ENCODE data around the gene NIM1K. TPM values are rescaled to one million over a fixed set of nuclear protein-coding genes. Genes with fewer than 3 reads are reported as not detected.

Gene NIM1K
- polyA plus RNA-seq, 3 donors, result 0.13 TPM; not detected in 2

DNA sequence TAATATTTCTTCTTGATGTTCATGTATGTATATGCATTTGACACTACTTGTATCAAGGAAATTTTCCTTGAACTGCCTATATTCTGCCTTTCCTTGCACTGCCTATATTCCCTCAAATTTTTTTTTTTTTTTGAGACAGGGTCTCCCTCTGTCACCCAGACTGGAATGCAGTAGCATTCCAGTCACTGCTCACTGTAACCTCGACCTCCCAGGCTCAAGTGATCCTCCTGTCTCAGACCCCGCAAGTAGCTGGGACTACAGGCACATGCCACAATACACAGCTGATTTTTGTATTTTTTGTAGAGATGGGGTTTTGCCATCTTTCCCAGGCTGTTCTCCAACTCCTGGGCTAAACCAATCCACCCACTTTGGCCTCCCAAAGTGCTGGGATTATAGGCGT is 117.1 kb downstream of the NIM1K start:
- Histone ChIP-seq H3K4me3 (replicated peaks in 1 of 3; ENCODE audit: low read depth in 2 of 3, low read length in 3 of 3) (no peak overlapping the region), H3K36me3 (replicated peaks in 1 of 2; ENCODE audit: control insufficient read depth in 1 of 2, insufficient read depth in 2 of 2, low read length in 2 of 2) (peaks cover 0 to 9% of the 10 kb centered on the region in 2 donors), H2AFZ (ENCODE audit: insufficient read depth, low read depth, low read length, poor library complexity, severe bottlenecking) (no peak overlapping the region), H3K27ac (ENCODE audit: low read depth in 1 of 2, low read length in 2 of 2) (no peak overlapping the region), H4K20me1 (ENCODE audit: insufficient read depth, low read length) (peaks cover 24% of the 10 kb centered on the region), H3K4me1 (ENCODE audit: control insufficient read depth in 1 of 2, insufficient read depth in 2 of 2, low read length in 2 of 2) (peaks cover 13 to 17% of the 10 kb centered on the region in 2 donors), H3K9ac (ENCODE audit: insufficient read depth, low read length, poor library complexity, severe bottlenecking) (no peak overlapping the region), H3K27me3 (ENCODE audit: control insufficient read depth in 2 of 2, insufficient read depth in 2 of 2, low read length in 2 of 2) (no peaks in the 10 kb centered on the region), H3K79me2 (ENCODE audit: insufficient read depth, low read length) (peaks cover 54% of the 10 kb centered on the region), H3K4me2 (replicated peaks; ENCODE audit: extremely low read depth, low read length, poor library complexity, severe bottlenecking) (no peak overlapping the region), H3K9me3 (replicated peaks in 1 of 2; ENCODE audit: control insufficient read depth in 1 of 2, insufficient read depth in 1 of 2, low read length in 2 of 2) (no peaks in the 10 kb centered on the region)
- no peak for DNase-seq
- no CpG with 5 or more reads among the region's 3 CpGs for WGBS (ENCODE audit: insufficient coverage)
- Mint-ChIP-seq H3K27ac (peak overlapping the region in 1 of 7 donors; percentile 55), H3K9me3 (peaks cover 0 to 5% (median 3%) of the 10 kb centered on the region in 7 donors), H3K27me3 (ENCODE audit: low read depth in 3 of 3) (peaks cover 0 to 2% (median 0%) of the 10 kb centered on the region in 3 donors), H3K36me3 (peaks cover 8% of the 10 kb centered on the region in 2 donors), H3K4me1 (peaks cover 20% of the 10 kb centered on the region), H3K4me3 (no peak overlapping the region)
- TF ChIP-seq, protein P1, sequence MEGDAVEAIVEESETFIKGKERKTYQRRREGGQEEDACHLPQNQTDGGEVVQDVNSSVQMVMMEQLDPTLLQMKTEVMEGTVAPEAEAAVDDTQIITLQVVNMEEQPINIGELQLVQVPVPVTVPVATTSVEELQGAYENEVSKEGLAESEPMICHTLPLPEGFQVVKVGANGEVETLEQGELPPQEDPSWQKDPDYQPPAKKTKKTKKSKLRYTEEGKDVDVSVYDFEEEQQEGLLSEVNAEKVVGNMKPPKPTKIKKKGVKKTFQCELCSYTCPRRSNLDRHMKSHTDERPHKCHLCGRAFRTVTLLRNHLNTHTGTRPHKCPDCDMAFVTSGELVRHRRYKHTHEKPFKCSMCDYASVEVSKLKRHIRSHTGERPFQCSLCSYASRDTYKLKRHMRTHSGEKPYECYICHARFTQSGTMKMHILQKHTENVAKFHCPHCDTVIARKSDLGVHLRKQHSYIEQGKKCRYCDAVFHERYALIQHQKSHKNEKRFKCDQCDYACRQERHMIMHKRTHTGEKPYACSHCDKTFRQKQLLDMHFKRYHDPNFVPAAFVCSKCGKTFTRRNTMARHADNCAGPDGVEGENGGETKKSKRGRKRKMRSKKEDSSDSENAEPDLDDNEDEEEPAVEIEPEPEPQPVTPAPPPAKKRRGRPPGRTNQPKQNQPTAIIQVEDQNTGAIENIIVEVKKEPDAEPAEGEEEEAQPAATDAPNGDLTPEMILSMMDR (IDR thresholded peaks at IDR 0.05), result no peak
- intact Hi-C loops (cut with micrococcal nuclease), result loop anchor here in 1 of 2 donors (10.0 kb wide), 1 partner anchor 104 kb away; no protein-coding TSS in a partner anchor

- H3K4me1 ChIP-seq (ENCODE audit: control insufficient read depth in 1 of 2, insufficient read depth in 2 of 2, low read length in 2 of 2), result peaks cover 13 to 18% of the 10 kb centered on the region in 2 donors
- Mint-ChIP-seq H3K36me3 (peaks cover 8% of the 10 kb centered on the region in 2 donors), H3K4me3 (no peak overlapping the region), H3K4me1 (peaks cover 20% of the 10 kb centered on the region), H3K9me3 (peaks cover 0 to 5% (median 3%) of the 10 kb centered on the region in 7 donors), H3K27me3 (ENCODE audit: low read depth in 3 of 3) (peaks cover 0 to 2% (median 1%) of the 10 kb centered on the region in 3 donors), H3K27ac (peak overlapping the region in 1 of 7 donors; percentile 55)
- H3K4me2 ChIP-seq (replicated peaks; ENCODE audit: extremely low read depth, low read length, poor library complexity, severe bottlenecking), result no peak overlapping the region
- intact Hi-C loops (cut with micrococcal nuclease), result loop anchor here (5.0 to 10.0 kb wide), 4 partner anchors 105 to 1395 kb away; partner anchors contain the start of gene TMEM267 (in 1 of the 2)
- H3K4me3 ChIP-seq (replicated peaks in 1 of 3; ENCODE audit: low read depth in 2 of 3, low read length in 3 of 3), result no peak overlapping the region
- H3K36me3 ChIP-seq (replicated peaks in 1 of 2; ENCODE audit: control insufficient read depth in 1 of 2, insufficient read depth in 2 of 2, low read length in 2 of 2), result peaks cover 0 to 9% of the 10 kb centered on the region in 2 donors
- H3K79me2 ChIP-seq (ENCODE audit: insufficient read depth, low read length), result peaks cover 54% of the 10 kb centered on the region
- H4K20me1 ChIP-seq (ENCODE audit: insufficient read depth, low read length), result peaks cover 24% of the 10 kb centered on the region
- H3K27ac ChIP-seq (ENCODE audit: low read depth in 1 of 2, low read length in 2 of 2), result no peak overlapping the region
- TF ChIP-seq, protein P1 (IDR thresholded peaks at IDR 0.05), result no peak
- no peaks in the 10 kb centered on the region for H3K27me3 ChIP-seq (ENCODE audit: control insufficient read depth in 2 of 2, insufficient read depth in 2 of 2, low read length in 2 of 2)
- H2AFZ ChIP-seq (ENCODE audit: insufficient read depth, low read depth, low read length, poor library complexity, severe bottlenecking), result no peak overlapping the region
- no peak for DNase-seq
- H3K9me3 ChIP-seq (replicated peaks in 1 of 2; ENCODE audit: control insufficient read depth in 1 of 2, insufficient read depth in 1 of 2, low read length in 2 of 2), result no peaks in the 10 kb centered on the region
- no peak overlapping the region for H3K9ac ChIP-seq (ENCODE audit: insufficient read depth, low read length, poor library complexity, severe bottlenecking)
These were observed 117.6 kb downstream of the NIM1K start for GRCh38 chr5:43309637-43310036.

Measured in CD14-positive monocyte (primary cell).